HCT116 (cell line): ENCODE measurements around the gene ZNF148.

ENCODE experiments used
- CEBPB ChIP-seq: IDR thresholded peaks from 2 replicates; pipeline ENCODE4 v1.6.1; 2012; ENCODE audit warnings: low read depth
- EGR1 ChIP-seq: IDR thresholded peaks from 2 replicates; pipeline ENCODE4 v1.6.1; 2012; ENCODE audit warnings: low read depth
- JUND ChIP-seq: IDR thresholded peaks from 2 replicates; pipeline ENCODE4 v1.6.1; 2012
- POLR2A ChIP-seq: IDR thresholded peaks from 2 replicates; pipeline ENCODE4 v1.7.0; 2011; ENCODE audit warnings: borderline replicate concordance; ENCODE audit not compliant: insufficient read depth, insufficient read length; ENCODE audit errors: extremely low read depth
- TCF7L2 ChIP-seq: IDR thresholded peaks from 2 replicates; pipeline ENCODE4 v1.7.0; 2011; ENCODE audit warnings: borderline replicate concordance, inconsistent platforms; ENCODE audit not compliant: insufficient read depth, insufficient read length; ENCODE audit errors: extremely low read depth
- ZNF274 ChIP-seq: fragments of 200-500 bp; sonication (Bioruptor generic); IDR thresholded peaks from 2 replicates; pipeline ENCODE4 v1.6.1; 2014; ENCODE audit warnings: mild to moderate bottlenecking, low read depth, low read length, inconsistent platforms
- TF ChIP-seq, protein P1 (sequence below): IDR thresholded peaks from 2 replicates; pipeline ENCODE4 v1.6.1; 2012; ENCODE audit warnings: low read depth
- TF ChIP-seq, protein P2 (sequence below), 3 experiments: fragments of 200-600 bp in 1 of 3; sonication (generic) in 1 of 3; IDR thresholded peaks in 2 of 3; conservative IDR thresholded peaks in 1 of 3; 2 replicates each; pipeline ENCODE4 v1.5.1; 2012 to 2017; ENCODE audit warnings: low read depth in 2 of 3, low read length in 2 of 3, antibody characterized with exemption in 1 of 3, borderline replicate concordance in 1 of 3, control low read depth in 1 of 3, mild to moderate bottlenecking in 1 of 3, mixed read lengths in 1 of 3, mixed run types in 1 of 3, moderate library complexity in 1 of 3; ENCODE audit not compliant: insufficient read depth in 1 of 3
- TF ChIP-seq, protein P3 (sequence below): IDR thresholded peaks from 2 replicates; pipeline ENCODE4 v1.6.1; 2012

DNA sequence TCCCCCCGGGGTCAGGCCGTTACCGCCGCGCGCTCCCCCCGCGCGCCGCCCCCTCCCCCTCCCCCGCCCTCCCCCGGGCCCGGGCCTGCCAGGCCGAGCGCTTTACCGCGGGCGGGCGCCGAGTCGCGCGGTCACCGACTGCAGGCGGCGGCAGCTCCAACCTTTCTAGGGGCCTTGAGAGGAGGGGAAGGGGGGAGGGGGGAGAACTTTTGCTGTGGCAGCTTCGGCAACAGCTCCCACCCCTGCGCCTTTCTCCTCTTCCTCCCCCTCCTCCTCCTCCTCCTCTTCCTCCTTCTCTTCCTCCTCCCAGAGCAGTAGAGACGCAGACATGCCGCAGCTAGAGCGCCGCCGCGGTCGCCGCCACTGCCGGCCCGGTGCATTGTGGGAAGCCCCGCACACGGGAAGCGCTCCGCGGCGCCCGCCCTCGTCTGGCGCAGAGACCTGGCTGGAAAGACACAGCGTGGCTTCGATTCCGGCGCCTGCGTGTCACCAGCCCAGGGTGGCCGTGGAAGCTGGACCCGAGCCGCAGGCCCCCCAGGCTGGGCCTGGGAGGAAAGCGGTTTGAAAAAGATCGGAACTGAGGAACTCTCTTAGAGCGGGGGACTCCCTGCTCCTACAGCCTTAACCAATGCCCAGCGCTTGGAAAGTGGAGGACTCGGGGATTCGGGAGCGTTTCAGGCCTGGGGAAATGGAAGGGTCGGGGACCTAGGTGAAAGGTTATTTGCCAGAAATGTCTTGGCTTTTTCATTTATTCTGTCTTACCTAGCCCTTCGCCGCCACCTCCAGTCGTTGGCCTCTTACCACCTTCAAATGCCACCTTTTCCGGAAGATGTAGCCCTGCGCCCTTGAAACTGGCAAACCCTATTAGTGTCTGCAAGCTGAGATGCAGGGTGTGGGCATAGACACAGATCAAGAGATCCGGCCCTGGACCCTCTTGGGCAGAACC is at the start of gene ZNF148:
- TF ChIP-seq TCF7L2 (peak; percentile 27), POLR2A (peak; percentile 82), EGR1 (peak; percentile 43; the same call in 1 of the 2 replicates), JUND (no peak), ZNF274 (no peak), CEBPB (no peak)
- TF ChIP-seq, protein P1, sequence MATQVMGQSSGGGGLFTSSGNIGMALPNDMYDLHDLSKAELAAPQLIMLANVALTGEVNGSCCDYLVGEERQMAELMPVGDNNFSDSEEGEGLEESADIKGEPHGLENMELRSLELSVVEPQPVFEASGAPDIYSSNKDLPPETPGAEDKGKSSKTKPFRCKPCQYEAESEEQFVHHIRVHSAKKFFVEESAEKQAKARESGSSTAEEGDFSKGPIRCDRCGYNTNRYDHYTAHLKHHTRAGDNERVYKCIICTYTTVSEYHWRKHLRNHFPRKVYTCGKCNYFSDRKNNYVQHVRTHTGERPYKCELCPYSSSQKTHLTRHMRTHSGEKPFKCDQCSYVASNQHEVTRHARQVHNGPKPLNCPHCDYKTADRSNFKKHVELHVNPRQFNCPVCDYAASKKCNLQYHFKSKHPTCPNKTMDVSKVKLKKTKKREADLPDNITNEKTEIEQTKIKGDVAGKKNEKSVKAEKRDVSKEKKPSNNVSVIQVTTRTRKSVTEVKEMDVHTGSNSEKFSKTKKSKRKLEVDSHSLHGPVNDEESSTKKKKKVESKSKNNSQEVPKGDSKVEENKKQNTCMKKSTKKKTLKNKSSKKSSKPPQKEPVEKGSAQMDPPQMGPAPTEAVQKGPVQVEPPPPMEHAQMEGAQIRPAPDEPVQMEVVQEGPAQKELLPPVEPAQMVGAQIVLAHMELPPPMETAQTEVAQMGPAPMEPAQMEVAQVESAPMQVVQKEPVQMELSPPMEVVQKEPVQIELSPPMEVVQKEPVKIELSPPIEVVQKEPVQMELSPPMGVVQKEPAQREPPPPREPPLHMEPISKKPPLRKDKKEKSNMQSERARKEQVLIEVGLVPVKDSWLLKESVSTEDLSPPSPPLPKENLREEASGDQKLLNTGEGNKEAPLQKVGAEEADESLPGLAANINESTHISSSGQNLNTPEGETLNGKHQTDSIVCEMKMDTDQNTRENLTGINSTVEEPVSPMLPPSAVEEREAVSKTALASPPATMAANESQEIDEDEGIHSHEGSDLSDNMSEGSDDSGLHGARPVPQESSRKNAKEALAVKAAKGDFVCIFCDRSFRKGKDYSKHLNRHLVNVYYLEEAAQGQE, result no peak
- TF ChIP-seq, protein P2, sequence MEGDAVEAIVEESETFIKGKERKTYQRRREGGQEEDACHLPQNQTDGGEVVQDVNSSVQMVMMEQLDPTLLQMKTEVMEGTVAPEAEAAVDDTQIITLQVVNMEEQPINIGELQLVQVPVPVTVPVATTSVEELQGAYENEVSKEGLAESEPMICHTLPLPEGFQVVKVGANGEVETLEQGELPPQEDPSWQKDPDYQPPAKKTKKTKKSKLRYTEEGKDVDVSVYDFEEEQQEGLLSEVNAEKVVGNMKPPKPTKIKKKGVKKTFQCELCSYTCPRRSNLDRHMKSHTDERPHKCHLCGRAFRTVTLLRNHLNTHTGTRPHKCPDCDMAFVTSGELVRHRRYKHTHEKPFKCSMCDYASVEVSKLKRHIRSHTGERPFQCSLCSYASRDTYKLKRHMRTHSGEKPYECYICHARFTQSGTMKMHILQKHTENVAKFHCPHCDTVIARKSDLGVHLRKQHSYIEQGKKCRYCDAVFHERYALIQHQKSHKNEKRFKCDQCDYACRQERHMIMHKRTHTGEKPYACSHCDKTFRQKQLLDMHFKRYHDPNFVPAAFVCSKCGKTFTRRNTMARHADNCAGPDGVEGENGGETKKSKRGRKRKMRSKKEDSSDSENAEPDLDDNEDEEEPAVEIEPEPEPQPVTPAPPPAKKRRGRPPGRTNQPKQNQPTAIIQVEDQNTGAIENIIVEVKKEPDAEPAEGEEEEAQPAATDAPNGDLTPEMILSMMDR (IDR thresholded peaks at IDR 0.05 in 2 of 3, conservative IDR thresholded peaks at IDR 0.05 in 1 of 3; ENCODE audit: borderline replicate concordance in 1 of 3, insufficient read depth in 1 of 3, low read depth in 2 of 3, low read length in 2 of 3), result no peak
- TF ChIP-seq, protein P3, sequence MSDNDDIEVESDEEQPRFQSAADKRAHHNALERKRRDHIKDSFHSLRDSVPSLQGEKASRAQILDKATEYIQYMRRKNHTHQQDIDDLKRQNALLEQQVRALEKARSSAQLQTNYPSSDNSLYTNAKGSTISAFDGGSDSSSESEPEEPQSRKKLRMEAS, result peak; percentile 87
